Sigmoid colon (tissue), 7 donors: ENCODE measurements around the gene PDHB. TPM values are rescaled to one million over a fixed set of nuclear protein-coding genes. Genes with fewer than 3 reads are reported as not detected.
"Not testable (repeated sequence)": the region's sequence is repeated elsewhere in the genome, so short reads cannot be mapped to it uniquely, and the experiment has no call there.

Source experiments
- DNase-seq: peaks from one replicate; pipeline ENCODE4 v3.0.0-alpha.2; 2019
- H3K27ac ChIP-seq, 4 donors: fragments of 200-600 bp; sonication (generic); one replicate each; pipeline ENCODE4 v1.5.1; 2016 to 2019; ENCODE audit warnings: mild to moderate bottlenecking in 1 of 4
- H3K27me3 ChIP-seq, 3 donors: fragments of 200-600 bp; sonication (generic); one replicate each; pipeline ENCODE4 v1.5.1; 2019; ENCODE audit warnings: mild to moderate bottlenecking in 1 of 3
- H3K36me3 ChIP-seq, 4 donors: fragments of 200-600 bp; sonication (generic); one replicate each; pipeline ENCODE4 v1.5.1; 2016 to 2019
- H3K4me1 ChIP-seq, 4 donors: fragments of 200-600 bp; sonication (generic); one replicate each; pipeline ENCODE4 v1.5.1; 2017 to 2019
- H3K4me3 ChIP-seq, 4 donors: fragments of 200-600 bp; sonication (generic); one replicate each; pipeline ENCODE4 v1.5.1; 2017 to 2019; ENCODE audit warnings: mild to moderate bottlenecking in 2 of 4, moderate library complexity in 1 of 4
- H3K9me3 ChIP-seq, 4 donors: fragments of 200-600 bp in 3 of 4; sonication (generic) in 3 of 4; one replicate each; pipeline versions ENCODE4 v1.5.1 to v1.6.1; 2013 to 2019
- EP300 ChIP-seq, 4 donors: sonication (generic); formaldehyde crosslinking; IDR thresholded peaks; one replicate each; pipeline ENCODE4 v1.6.1; 2017; ENCODE audit warnings: antibody characterized with exemption in 4 of 4
- POLR2A ChIP-seq, 2 donors: fragments of 450-650 bp; IDR thresholded peaks; one replicate each; pipeline ENCODE4 v1.6.1; 2016; ENCODE audit warnings: antibody characterized with exemption in 2 of 2, mild to moderate bottlenecking in 2 of 2, moderate library complexity in 2 of 2
- POLR2AphosphoS5 ChIP-seq, 4 donors: sonication (generic); formaldehyde crosslinking; IDR thresholded peaks; one replicate each; pipeline ENCODE4 v1.6.1; 2017; ENCODE audit warnings: antibody characterized with exemption in 4 of 4
- WGBS, 2 donors: extraction: QIAGEN DNeasy Blood & Tissue Kit; methylation state at CpG; one replicate each; pipeline ENCODE4 v1.1.7; 2013; 5-methylcytosine and 5-hydroxymethylcytosine counted together
- intact Hi-C: fragments of 100-400 bp; cut with DNase I; formaldehyde crosslinking; loops from one replicate; pipeline ENCODE4 v1.15.1; 2023
- polyA plus RNA-seq, 3 donors: library from polyadenylated mRNA; stranded (reverse); fragments of 200-250 nt; gene quantifications; one replicate each; pipeline ENCODE4 v1.2.3, GENCODE V29; 2013
- total RNA-seq, 4 donors: library from RNA; depleted of rRNA; stranded (reverse); fragments of >200 nt; gene quantifications; one replicate each; pipeline ENCODE4 v1.1.0, GENCODE V29; 2016
- TF ChIP-seq, protein P1 (sequence below), 4 experiments: fragments of 450-650 bp in 3 of 4; fragments of 200-600 bp in 1 of 4; IDR thresholded peaks; one replicate each; pipeline ENCODE4 v1.5.1; 2016 to 2019; ENCODE audit warnings: antibody characterized with exemption in 4 of 4, mild to moderate bottlenecking in 3 of 4, moderate library complexity in 2 of 4
- donor health status: healthy with polysubstance abuse.
- donor health status: Bipolar disorder and iron deficiency.
- donor health status: healthy.

PDHB gene
- total and polyA plus RNA-seq, 7 donors, result 69.4 to 120 (median 100) TPM

DNA sequence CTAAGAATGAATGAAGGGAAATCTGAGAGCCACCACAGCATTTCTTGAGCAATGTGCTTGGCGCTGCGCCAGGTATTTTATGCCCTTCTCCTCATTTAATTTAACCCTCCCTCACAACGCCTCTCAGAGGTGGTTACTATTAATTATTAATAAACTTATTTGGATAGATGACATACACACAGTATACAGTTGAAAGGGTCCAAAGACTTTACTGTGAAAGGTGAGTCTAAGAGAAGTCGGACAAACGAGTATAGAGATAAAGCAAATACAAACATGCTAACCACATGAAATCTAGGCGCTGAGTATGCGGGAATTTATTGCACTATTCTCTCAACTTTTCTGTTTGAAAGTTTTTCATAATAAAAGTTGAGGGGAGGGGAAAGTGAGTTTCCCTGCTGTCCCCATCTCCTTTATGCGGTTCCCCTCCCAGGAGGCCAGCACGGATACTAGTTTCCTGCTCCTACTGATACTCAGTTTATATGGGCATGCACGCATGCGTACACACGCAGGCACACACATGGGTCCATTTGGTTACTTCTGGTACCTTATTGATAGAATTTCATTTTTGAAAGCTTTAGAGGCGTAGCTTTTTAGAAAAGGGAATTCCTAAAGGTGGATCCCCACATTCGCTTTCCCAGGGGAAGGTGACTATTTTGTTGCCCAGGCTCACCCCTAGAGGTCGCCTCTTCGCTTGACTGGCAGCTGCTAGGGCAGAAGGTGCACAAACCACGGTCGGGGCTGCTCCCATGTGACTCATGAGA is 29.7 kb upstream of the PDHB start:
- no peaks in the 10 kb centered on the region for H3K36me3 ChIP-seq
- no peaks in the 10 kb centered on the region for H3K9me3 ChIP-seq
- H3K4me3 ChIP-seq, result peak overlapping the region in 3 of 4 donors; percentile 0 to 37 (median 11)
- intact Hi-C loops, result loop anchor here (1.0 kb wide), 1 partner anchor 69 kb away; no protein-coding TSS in a partner anchor
- peak; percentile 82 for DNase-seq
- H3K27ac ChIP-seq, result no peak overlapping the region
- 8 to 23% methylated on average over 18 of the region's 18 CpGs for WGBS, 2 donors
- H3K4me1 ChIP-seq, result peaks cover 0 to 13% (median 7%) of the 10 kb centered on the region in 4 donors
- H3K27me3 ChIP-seq, result no peaks in the 10 kb centered on the region
- no peak for TF ChIP-seq POLR2A (IDR thresholded peaks at IDR 0.05)
- TF ChIP-seq EP300 (IDR thresholded peaks at IDR 0.05), result no peak
- TF ChIP-seq POLR2AphosphoS5 (IDR thresholded peaks at IDR 0.05), result no peak
- TF ChIP-seq, protein P1, sequence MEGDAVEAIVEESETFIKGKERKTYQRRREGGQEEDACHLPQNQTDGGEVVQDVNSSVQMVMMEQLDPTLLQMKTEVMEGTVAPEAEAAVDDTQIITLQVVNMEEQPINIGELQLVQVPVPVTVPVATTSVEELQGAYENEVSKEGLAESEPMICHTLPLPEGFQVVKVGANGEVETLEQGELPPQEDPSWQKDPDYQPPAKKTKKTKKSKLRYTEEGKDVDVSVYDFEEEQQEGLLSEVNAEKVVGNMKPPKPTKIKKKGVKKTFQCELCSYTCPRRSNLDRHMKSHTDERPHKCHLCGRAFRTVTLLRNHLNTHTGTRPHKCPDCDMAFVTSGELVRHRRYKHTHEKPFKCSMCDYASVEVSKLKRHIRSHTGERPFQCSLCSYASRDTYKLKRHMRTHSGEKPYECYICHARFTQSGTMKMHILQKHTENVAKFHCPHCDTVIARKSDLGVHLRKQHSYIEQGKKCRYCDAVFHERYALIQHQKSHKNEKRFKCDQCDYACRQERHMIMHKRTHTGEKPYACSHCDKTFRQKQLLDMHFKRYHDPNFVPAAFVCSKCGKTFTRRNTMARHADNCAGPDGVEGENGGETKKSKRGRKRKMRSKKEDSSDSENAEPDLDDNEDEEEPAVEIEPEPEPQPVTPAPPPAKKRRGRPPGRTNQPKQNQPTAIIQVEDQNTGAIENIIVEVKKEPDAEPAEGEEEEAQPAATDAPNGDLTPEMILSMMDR (IDR thresholded peaks at IDR 0.05), result peak in 3 of 4 experiments; percentile 36 to 77 (median 72)

DNA sequence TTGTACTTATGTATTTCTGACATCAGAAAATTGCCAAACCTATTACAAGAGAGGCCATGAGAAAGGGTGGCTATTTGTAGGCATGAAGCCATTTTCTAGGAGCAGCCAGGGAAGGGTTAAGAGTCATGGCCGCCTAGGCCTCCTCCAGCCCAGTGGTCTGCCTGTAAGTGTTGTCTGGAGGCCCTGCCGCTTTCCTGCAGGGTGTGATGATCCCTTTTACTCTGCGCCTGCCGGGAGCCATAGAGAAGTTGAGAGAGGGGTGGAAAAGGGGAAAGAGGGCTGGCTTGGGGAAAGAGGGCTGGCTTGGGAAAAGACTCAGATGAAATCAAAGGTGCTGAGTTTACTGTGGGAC is 29.2 kb upstream of the PDHB start:
- Histone ChIP-seq H3K27ac (no peak overlapping the region), H3K9me3 (no peaks in the 10 kb centered on the region), H3K4me1 (peaks cover 0 to 13% (median 7%) of the 10 kb centered on the region in 4 donors), H3K27me3 (no peaks in the 10 kb centered on the region), H3K4me3 (no peak overlapping the region), H3K36me3 (no peaks in the 10 kb centered on the region)
- intact Hi-C loops, result loop anchor here (1.0 kb wide), 1 partner anchor 69 kb away; no protein-coding TSS in a partner anchor
- WGBS, 2 donors, result 73 to 76% methylated on average over 4 of the region's 4 CpGs
- TF ChIP-seq, protein P1 (IDR thresholded peaks at IDR 0.05), result no peak
- TF ChIP-seq POLR2A (IDR thresholded peaks at IDR 0.05) (no peak), POLR2AphosphoS5 (IDR thresholded peaks at IDR 0.05) (no peak), EP300 (IDR thresholded peaks at IDR 0.05) (no peak)
- DNase-seq, result no peak

DNA sequence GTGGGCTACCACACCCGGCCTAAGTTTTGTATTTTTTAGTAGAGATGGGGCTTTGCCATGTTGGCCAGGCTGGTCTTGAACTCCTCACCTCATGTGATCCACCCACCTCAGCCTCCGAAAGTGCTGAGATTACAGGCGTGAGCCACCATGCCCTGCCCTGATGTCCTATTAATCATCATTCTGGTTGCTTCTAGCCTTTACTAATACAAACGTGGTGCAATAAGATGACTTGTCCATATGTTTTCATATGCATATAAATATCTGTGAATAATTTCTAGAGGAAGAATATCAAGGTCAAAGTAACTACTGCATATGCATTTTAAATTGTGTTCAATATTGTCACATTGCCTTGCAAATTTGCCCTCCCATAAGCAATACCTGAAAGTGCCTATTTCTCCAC is 25.5 kb upstream of the PDHB start:
- Histone ChIP-seq H3K27me3 (no peaks in the 10 kb centered on the region), H3K4me3 (no peak overlapping the region), H3K36me3 (no peaks in the 10 kb centered on the region), H3K27ac (no peak overlapping the region), H3K4me1 (peaks cover 0 to 13% (median 7%) of the 10 kb centered on the region in 4 donors), H3K9me3 (peaks cover 0 to 6% (median 1%) of the 10 kb centered on the region in 4 donors)
- WGBS, 2 donors, result 78 to 90% methylated on average over 4 of the region's 4 CpGs
- no peak for TF ChIP-seq POLR2AphosphoS5 (IDR thresholded peaks at IDR 0.05)
- no peak for DNase-seq
- intact Hi-C loops, result no loop called here

DNA sequence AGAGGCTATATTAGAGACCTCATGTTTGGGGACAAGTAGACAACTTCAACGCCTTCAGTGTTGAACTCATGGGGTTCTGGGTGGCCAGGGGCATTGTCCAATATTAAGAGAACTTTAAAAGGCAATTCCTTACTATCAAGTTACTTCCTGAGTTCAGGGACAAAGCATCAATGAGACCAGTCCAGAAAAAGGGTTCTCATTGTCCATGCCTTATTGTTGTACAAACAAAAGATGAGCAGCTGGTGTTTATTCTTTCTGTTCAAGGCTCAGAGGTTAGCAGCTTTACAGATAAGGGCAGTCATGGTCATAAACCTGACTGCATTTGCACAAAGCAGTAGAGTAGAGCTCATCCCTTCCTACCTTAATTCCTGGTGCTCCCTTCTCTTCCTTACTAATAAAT is 18.5 kb upstream of the PDHB start:
- 43 to 62% methylated on average over 1 of the region's 1 CpG for WGBS, 2 donors
- Histone ChIP-seq H3K9me3 (peaks cover 0 to 10% (median 3%) of the 10 kb centered on the region in 4 donors), H3K27me3 (no peaks in the 10 kb centered on the region), H3K4me3 (no peak overlapping the region), H3K36me3 (no peaks in the 10 kb centered on the region), H3K27ac (no peak overlapping the region), H3K4me1 (no peaks in the 10 kb centered on the region)
- no peak for TF ChIP-seq POLR2A (IDR thresholded peaks at IDR 0.05)
- TF ChIP-seq POLR2AphosphoS5 (IDR thresholded peaks at IDR 0.05), result no peak
- TF ChIP-seq, protein P1 (IDR thresholded peaks at IDR 0.05), result no peak
- no peak for TF ChIP-seq EP300 (IDR thresholded peaks at IDR 0.05)
- intact Hi-C loops, result no loop called here
- no peak for DNase-seq

DNA sequence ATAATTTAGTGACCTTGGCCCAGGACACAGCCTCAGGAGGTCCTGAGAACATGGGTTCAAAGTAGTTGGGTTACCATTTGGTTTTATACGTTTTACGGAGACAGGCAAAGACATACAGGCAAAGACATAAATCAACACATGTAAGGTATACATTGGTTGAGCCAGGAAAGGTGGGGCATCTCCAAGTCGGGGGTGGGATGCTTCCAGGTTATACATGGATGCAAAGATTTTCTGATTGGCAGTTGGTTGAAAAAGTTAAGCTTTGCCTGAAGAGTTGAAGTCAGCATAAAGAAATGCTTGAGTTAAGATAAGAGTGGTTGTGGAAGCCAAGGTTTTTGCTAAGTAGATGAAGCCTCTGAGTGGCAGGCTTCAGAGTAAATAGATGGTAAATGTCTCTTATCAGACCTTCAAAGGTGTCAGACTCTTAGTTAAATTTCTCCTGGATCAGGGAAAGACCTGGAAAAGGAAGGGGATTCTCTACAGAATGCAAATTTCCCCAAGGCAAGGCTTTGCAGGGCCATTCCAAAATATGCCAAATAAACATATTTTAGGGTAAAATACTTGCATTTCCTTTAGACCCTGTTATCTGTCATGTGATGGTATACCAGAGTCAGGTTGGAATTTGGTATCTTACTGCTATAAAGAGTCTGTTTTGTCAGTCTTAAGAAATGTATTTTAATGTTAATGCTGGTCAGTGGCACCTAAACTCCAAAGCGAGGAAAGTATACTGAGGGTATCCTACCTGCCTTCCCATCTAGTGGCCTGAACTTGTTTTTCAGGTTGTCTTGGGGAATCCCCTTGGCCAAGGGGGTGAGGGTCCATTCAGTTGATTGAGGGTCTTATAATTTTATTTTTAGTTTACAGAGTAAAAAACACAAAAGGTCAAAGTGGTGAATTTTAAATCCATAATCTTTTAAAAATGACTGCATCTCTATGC is 8.2 kb upstream of the PDHB start:
- Histone ChIP-seq H3K9me3 (no peaks in the 10 kb centered on the region), H3K4me3 (no peak overlapping the region), H3K27me3 (no peaks in the 10 kb centered on the region), H3K36me3 (no peaks in the 10 kb centered on the region), H3K27ac (no peak overlapping the region), H3K4me1 (no peaks in the 10 kb centered on the region)
- WGBS, 2 donors, result 69 to 72% methylated on average over 4 of the region's 4 CpGs
- intact Hi-C loops, result no loop called here
- no peak for DNase-seq
- TF ChIP-seq POLR2A (IDR thresholded peaks at IDR 0.05), result no peak
- no peak for TF ChIP-seq EP300 (IDR thresholded peaks at IDR 0.05)
- TF ChIP-seq, protein P1 (IDR thresholded peaks at IDR 0.05), result no peak
- no peak for TF ChIP-seq POLR2AphosphoS5 (IDR thresholded peaks at IDR 0.05)

DNA sequence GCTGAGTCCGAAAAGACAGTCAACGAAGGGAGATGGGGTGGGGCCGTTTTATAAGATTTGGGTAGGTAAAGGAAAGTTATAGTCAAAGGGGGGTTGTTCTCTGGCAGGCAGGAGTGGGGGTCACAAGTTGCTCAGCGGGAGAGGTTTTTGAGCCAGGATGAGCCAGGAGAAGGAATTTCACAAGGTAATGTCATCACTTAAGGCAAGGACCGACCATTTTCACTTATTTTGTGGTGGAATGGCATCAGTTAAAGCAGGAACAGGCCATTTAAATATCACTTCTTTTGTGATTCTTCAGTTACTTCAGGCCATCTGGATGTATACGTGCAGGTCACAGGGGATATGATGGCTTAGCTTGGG is 7.3 kb upstream of the PDHB start:
- 81 to 85% methylated on average over 6 of the region's 6 CpGs for WGBS, 2 donors
- H3K27me3 ChIP-seq, DNase-seq, H3K4me3 ChIP-seq, H3K36me3 ChIP-seq, H3K27ac ChIP-seq, intact Hi-C loops, H3K4me1 ChIP-seq, H3K9me3 ChIP-seq: not testable (repeated sequence)

DNA sequence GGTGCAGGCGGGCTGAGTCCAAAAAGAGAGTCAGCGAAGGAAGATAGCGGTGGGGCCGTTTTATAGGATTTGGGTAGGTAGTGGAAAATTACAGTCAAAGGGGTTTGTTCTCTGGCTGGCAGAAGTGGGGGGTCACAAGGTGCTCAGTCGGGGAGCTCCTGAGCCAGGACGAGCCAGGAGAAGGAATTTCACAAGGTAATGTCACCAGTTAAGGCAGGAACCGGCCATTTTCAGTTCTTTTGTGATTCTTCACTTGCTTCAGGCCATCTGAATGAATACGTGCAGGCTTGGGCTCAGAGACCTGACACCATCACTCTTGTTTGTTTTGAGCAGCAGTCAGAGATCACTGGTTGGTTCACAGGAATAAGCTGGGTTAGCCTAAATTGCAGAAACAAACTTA is 3.6 kb upstream of the PDHB start:
- H3K36me3 ChIP-seq, H3K27me3 ChIP-seq, H3K9me3 ChIP-seq, intact Hi-C loops, H3K27ac ChIP-seq, H3K4me3 ChIP-seq, DNase-seq: not testable (repeated sequence)
- 84 to 85% methylated on average over 8 of the region's 8 CpGs for WGBS, 2 donors
- H3K4me1 ChIP-seq, result peaks cover 0 to 36% (median 26%) of the 10 kb centered on the region in 4 donors
